Smooth muscle cell of the pulmonary artery (primary cell): ENCODE measurements around the gene FUBP3. TPM values are rescaled to one million over a fixed set of nuclear protein-coding genes. Genes with fewer than 3 reads are reported as not detected.

Experiments used
- total RNA-seq: library from RNA; depleted of rRNA; stranded (reverse); fragments of >200 nt; gene quantifications from 2 replicates; pipeline ENCODE4 v1.2.3, GENCODE V29; 2014

The FUBP3 gene, protein sequence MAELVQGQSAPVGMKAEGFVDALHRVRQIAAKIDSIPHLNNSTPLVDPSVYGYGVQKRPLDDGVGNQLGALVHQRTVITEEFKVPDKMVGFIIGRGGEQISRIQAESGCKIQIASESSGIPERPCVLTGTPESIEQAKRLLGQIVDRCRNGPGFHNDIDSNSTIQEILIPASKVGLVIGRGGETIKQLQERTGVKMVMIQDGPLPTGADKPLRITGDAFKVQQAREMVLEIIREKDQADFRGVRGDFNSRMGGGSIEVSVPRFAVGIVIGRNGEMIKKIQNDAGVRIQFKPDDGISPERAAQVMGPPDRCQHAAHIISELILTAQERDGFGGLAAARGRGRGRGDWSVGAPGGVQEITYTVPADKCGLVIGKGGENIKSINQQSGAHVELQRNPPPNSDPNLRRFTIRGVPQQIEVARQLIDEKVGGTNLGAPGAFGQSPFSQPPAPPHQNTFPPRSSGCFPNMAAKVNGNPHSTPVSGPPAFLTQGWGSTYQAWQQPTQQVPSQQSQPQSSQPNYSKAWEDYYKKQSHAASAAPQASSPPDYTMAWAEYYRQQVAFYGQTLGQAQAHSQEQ
- total RNA-seq, result 40.1 and 46.2 TPM in 2 replicates

DNA sequence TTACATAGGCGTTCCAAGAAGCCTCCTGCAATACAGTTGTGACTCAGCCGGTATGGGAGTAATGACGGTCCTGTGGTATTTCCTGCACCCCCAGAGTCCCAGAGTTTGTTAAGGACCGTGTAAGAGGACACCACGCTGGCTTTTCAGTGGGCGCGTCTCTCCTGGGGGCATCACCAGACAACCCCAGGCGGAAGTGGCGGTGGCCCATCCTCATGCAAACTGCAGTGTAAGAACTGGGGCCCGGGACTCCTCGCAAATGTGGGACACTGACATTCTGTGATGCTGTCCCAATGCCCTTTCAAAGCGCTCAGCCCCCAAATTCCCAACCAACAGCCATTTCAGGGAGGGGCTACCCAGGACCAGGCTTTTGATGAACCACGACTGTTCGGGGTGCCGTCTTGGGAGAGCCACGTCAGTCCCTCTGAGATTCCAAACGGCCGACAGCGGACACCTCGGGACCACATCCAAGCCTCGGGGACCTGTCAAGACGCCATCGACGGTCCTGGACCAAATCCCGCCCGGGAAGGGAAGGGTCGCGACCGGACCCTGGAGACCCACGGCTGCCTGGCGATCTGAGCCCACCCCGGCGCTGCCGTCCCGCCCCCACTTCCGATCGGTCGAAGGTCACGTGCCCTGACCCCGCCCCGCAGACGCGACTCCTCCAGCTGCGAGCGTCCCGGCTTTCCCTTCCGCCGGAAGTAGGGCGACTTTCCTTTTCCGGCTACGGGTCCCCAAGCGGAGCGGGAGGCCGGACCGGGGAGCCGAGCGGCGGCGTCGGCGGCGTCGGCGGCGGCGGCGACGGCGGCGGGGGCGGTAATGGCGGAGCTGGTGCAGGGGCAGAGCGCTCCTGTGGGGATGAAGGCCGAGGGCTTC lies at the start of gene FUBP3:
Gene FUBP3 (plus strand): TSS at position 713 of the 873 bp plus-strand sequence. CDS start 104 bp downstream, at position 817.

DNA sequence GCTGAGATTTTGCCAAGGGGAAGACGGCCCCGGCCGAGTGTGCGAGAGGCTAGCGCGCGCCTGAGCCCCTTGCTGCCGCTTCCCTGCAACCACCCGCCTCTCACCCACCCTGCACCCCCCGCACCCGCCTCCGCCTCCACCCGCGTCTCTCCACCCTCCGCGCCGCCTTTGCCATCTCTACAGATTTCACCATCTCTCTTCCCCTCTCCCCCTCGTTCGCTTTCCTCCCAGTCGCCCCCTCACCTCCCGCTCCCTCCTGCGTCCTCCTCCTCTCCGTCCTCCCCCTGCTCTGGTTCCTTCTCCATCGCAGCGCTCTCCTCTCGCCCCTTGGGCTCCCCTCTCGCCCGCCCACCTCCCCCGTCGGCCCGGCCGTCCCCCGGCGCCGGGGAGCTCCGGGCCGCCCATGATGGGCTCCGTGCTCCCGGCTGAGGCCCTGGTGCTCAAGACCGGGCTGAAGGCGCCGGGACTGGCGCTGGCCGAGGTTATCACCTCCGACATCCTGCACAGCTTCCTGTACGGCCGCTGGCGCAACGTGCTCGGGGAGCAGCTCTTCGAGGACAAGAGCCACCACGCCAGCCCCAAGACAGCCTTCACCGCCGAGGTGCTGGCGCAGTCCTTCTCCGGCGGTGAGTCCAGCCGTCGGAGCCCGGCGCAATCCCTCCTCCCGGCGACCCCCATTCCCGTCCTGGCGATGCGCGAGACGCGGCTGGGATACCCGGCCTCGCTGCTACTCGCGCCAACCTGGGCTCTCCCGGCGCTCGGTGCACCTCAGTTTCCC lies 85.1 kb downstream of the FUBP3 start, which contains the start of gene PRDM12:
Gene PRDM12 (plus strand): TSS at position 344 of the 778 bp plus-strand sequence. CDS start 60 bp downstream, at position 404.

Other genes starting within 250 kb of the FUBP3 start
- 86.8 and 138 TPM in 2 replicates for gene ASS1, start 134.6 kb upstream of the FUBP3 start, total RNA-seq
- not detected in 2 replicates for gene PRDM12, start 85.0 kb downstream of the FUBP3 start, total RNA-seq
- gene EXOSC2, start 114.2 kb downstream of the FUBP3 start, total RNA-seq, result 22.1 and 25.5 TPM in 2 replicates